H54 (cell line): ENCODE measurements around the gene EIF3L.

Experiments used
- DNase-seq: peaks from one replicate; pipeline ENCODE4 v3.0.0; 2011; ENCODE audit warnings: low spot score, mixed read lengths; ENCODE audit not compliant: insufficient read length
- FAIRE-seq: peaks from 3 replicates; lab custom pipeline; 2011; peaks lifted over from hg19 to GRCh38; lab: Jason Lieb, UNC
- POLR2A ChIP-seq: IDR thresholded peaks from 2 replicates; pipeline ENCODE4 v1.6.1; 2011; ENCODE audit warnings: low read depth, mild to moderate bottlenecking, low read length

EIF3L gene

GRCh38 chr22:37930270-37930951 lies 81.2 kb downstream of the EIF3L start:
- no peak for FAIRE-seq
- DNase-seq = no peak
- no peak for TF ChIP-seq POLR2A

GRCh38 chr22:37930952-37931440 lies 81.8 kb downstream of the EIF3L start:
- FAIRE-seq = no peak
- DNase-seq = no peak
- no peak for TF ChIP-seq POLR2A

- no peak for FAIRE-seq
- TF ChIP-seq POLR2A = no peak
- no peak for DNase-seq
These were observed 82.7 kb downstream of the EIF3L start for GRCh38 chr22:37931893-37932389.

GRCh38 chr22:37932401-37932800 lies 83.2 kb downstream of the EIF3L start:
- TF ChIP-seq POLR2A = no peak
- FAIRE-seq (no peak), DNase-seq (no peak)

GRCh38 chr22:37932821-37933578 lies 83.8 kb downstream of the EIF3L start:
- FAIRE-seq (no peak), DNase-seq (no peak)
- no peak for TF ChIP-seq POLR2A

- peak; percentile 78 for DNase-seq
- peak; percentile 81 for FAIRE-seq
- TF ChIP-seq POLR2A = 0 out of 2 replicates have a peak, but pooled peaks have one; percentile 7
These were observed 84.6 kb downstream of the EIF3L start for GRCh38 chr22:37933711-37934376.
